Sigmoid colon (tissue), 7 donors: ENCODE results near the gene UBAP1L. TPM values are rescaled to one million over a fixed set of nuclear protein-coding genes. Genes with fewer than 3 reads are reported as not detected.

Source experiments
- DNase-seq: peaks from one replicate; pipeline ENCODE4 v3.0.0-alpha.2; 2019
- H3K27ac ChIP-seq, 4 donors: fragments of 200-600 bp; sonication (generic); one replicate each; pipeline ENCODE4 v1.5.1; 2016 to 2019; ENCODE audit warnings: mild to moderate bottlenecking in 1 of 4
- H3K27me3 ChIP-seq, 3 donors: fragments of 200-600 bp; sonication (generic); one replicate each; pipeline ENCODE4 v1.5.1; 2019; ENCODE audit warnings: mild to moderate bottlenecking in 1 of 3
- H3K36me3 ChIP-seq, 4 donors: fragments of 200-600 bp; sonication (generic); one replicate each; pipeline ENCODE4 v1.5.1; 2016 to 2019
- H3K4me1 ChIP-seq, 4 donors: fragments of 200-600 bp; sonication (generic); one replicate each; pipeline ENCODE4 v1.5.1; 2017 to 2019
- H3K4me3 ChIP-seq, 4 donors: fragments of 200-600 bp; sonication (generic); one replicate each; pipeline ENCODE4 v1.5.1; 2017 to 2019; ENCODE audit warnings: mild to moderate bottlenecking in 2 of 4, moderate library complexity in 1 of 4
- H3K9me3 ChIP-seq, 4 donors: fragments of 200-600 bp in 3 of 4; sonication (generic) in 3 of 4; one replicate each; pipeline versions ENCODE4 v1.5.1 to v1.6.1; 2013 to 2019
- CTCF ChIP-seq, 4 experiments: fragments of 450-650 bp in 3 of 4; fragments of 200-600 bp in 1 of 4; IDR thresholded peaks; one replicate each; pipeline ENCODE4 v1.5.1; 2016 to 2019; ENCODE audit warnings: antibody characterized with exemption in 4 of 4, mild to moderate bottlenecking in 3 of 4, moderate library complexity in 2 of 4
- EP300 ChIP-seq, 4 donors: sonication (generic); formaldehyde crosslinking; IDR thresholded peaks; one replicate each; pipeline ENCODE4 v1.6.1; 2017; ENCODE audit warnings: antibody characterized with exemption in 4 of 4
- POLR2A ChIP-seq, 2 donors: fragments of 450-650 bp; IDR thresholded peaks; one replicate each; pipeline ENCODE4 v1.6.1; 2016; ENCODE audit warnings: antibody characterized with exemption in 2 of 2, mild to moderate bottlenecking in 2 of 2, moderate library complexity in 2 of 2
- POLR2AphosphoS5 ChIP-seq, 4 donors: sonication (generic); formaldehyde crosslinking; IDR thresholded peaks; one replicate each; pipeline ENCODE4 v1.6.1; 2017; ENCODE audit warnings: antibody characterized with exemption in 4 of 4
- WGBS, 2 donors: extraction: QIAGEN DNeasy Blood & Tissue Kit; methylation state at CpG; one replicate each; pipeline ENCODE4 v1.1.7; 2013; 5-methylcytosine and 5-hydroxymethylcytosine counted together
- intact Hi-C: fragments of 100-400 bp; cut with DNase I; formaldehyde crosslinking; loops from one replicate; pipeline ENCODE4 v1.15.1; 2023
- polyA plus RNA-seq, 3 donors: library from polyadenylated mRNA; stranded (reverse); fragments of 200-250 nt; gene quantifications; one replicate each; pipeline ENCODE4 v1.2.3, GENCODE V29; 2013
- small RNA-seq, 3 donors: library from RNA; depleted of rRNA; stranded (forward); fragments of <200 nt; gene quantifications; one replicate each; pipeline ENCODE3, GENCODE V24; 2016
- total RNA-seq, 4 donors: library from RNA; depleted of rRNA; stranded (reverse); fragments of >200 nt; gene quantifications; one replicate each; pipeline ENCODE4 v1.1.0, GENCODE V29; 2016
- donor health status: healthy with polysubstance abuse.
- donor health status: Bipolar disorder and iron deficiency.
- donor health status: healthy.

UBAP1L gene
- total and polyA plus RNA-seq, 7 donors = 0.23 to 5.7 (median 4.0) TPM; not detected in 1

GRCh38 chr15:65042776-65043327 lies 72.1 kb downstream of the UBAP1L start:
- no peaks in the 10 kb centered on the region for H3K9me3 ChIP-seq
- no peaks in the 10 kb centered on the region for H3K27me3 ChIP-seq
- no peak overlapping the region for H3K4me3 ChIP-seq
- 9 to 64% methylated on average over 4 of the region's 4 CpGs for WGBS, 2 donors
- intact Hi-C loops = no loop called here
- peaks cover 0 to 20% (median 8%) of the 10 kb centered on the region in 4 donors for H3K4me1 ChIP-seq
- peak overlapping the region in 1 of 4 donors; percentile 39 for H3K27ac ChIP-seq
- DNase-seq = no peak
- TF ChIP-seq POLR2AphosphoS5 (IDR thresholded peaks at IDR 0.05) = no peak
- no peak for TF ChIP-seq POLR2A (IDR thresholded peaks at IDR 0.05)
- TF ChIP-seq CTCF (IDR thresholded peaks at IDR 0.05) = no peak
- TF ChIP-seq EP300 (IDR thresholded peaks at IDR 0.05) = no peak
- no peaks in the 10 kb centered on the region for H3K36me3 ChIP-seq

Small RNA genes lying within 50 kb of the gene (small RNA-seq; reads per million reads assigned to genes)
- 0 reads per million in 3 donors for gene AC013553.1

Other genes starting within 250 kb of the UBAP1L start
- 1 to 10 TPM; 4.9 to 9.4 (median 8.0) TPM for gene ANKDD1A, start 203.3 kb downstream of the UBAP1L start, total RNA-seq
- 1 to 10 TPM in 1 of 3 donors, under 1 TPM in 1, not detected in 1; 0.60 to 1.1 TPM for gene ANKDD1A, start 203.3 kb downstream of the UBAP1L start, polyA plus RNA-seq
- gene SPG21, start 125.3 kb downstream of the UBAP1L start, total RNA-seq = 100 to 1,000 TPM in 3 of 4 donors, 10 to 100 TPM in 1; 95.7 to 116 (median 103) TPM
- gene SPG21, start 125.3 kb downstream of the UBAP1L start, polyA plus RNA-seq = 10 to 100 TPM; 60.3 to 75.7 (median 63.4) TPM
- gene MTFMT, start 85.6 kb downstream of the UBAP1L start, total RNA-seq = 10 to 100 TPM; 31.3 to 43.6 (median 37.8) TPM
- gene MTFMT, start 85.6 kb downstream of the UBAP1L start, polyA plus RNA-seq = 10 to 100 TPM; 10.7 to 12.9 (median 10.8) TPM
- not detected for gene SLC51B, start 69.8 kb downstream of the UBAP1L start, total RNA-seq
- gene SLC51B, start 69.8 kb downstream of the UBAP1L start, polyA plus RNA-seq = 10 to 100 TPM; 76.3 to 92.5 (median 77.0) TPM
- gene RASL12, start 47.2 kb downstream of the UBAP1L start, total RNA-seq = 100 to 1,000 TPM in 1 of 4 donors, 10 to 100 TPM in 3; 29.1 to 102 (median 67.1) TPM
- 10 to 100 TPM in 1 of 3 donors, 1 to 10 TPM in 2; 1.8 to 10.2 (median 9.3) TPM for gene RASL12, start 47.2 kb downstream of the UBAP1L start, polyA plus RNA-seq
- gene KBTBD13, start 38.5 kb downstream of the UBAP1L start, total RNA-seq = not detected
- gene KBTBD13, start 38.5 kb downstream of the UBAP1L start, polyA plus RNA-seq = under 1 TPM in 1 of 3 donors, not detected in 2; 0.03 TPM
- 10 to 100 TPM; 20.4 to 30.1 (median 25.4) TPM for gene PDCD7, start 18.6 kb upstream of the UBAP1L start, total RNA-seq
- gene PDCD7, start 18.6 kb upstream of the UBAP1L start, polyA plus RNA-seq = 10 to 100 TPM in 1 of 3 donors, 1 to 10 TPM in 2; 7.8 to 11.9 (median 7.9) TPM
- gene CLPX, start 70.1 kb upstream of the UBAP1L start, total RNA-seq = 10 to 100 TPM; 39.9 to 71.4 (median 47.1) TPM
- 10 to 100 TPM; 16.4 to 22.2 (median 21.3) TPM for gene CLPX, start 70.1 kb upstream of the UBAP1L start, polyA plus RNA-seq
- 100 to 1,000 TPM in 2 of 4 donors, 10 to 100 TPM in 2; 26.7 to 205 (median 70.4) TPM for gene CILP, start 96.3 kb upstream of the UBAP1L start, total RNA-seq
- 1 to 10 TPM in 2 of 3 donors, under 1 TPM in 1; 0.92 to 5.4 (median 1.2) TPM for gene CILP, start 96.3 kb upstream of the UBAP1L start, polyA plus RNA-seq
- gene PARP16, start 171.7 kb upstream of the UBAP1L start, total RNA-seq = 10 to 100 TPM in 2 of 4 donors, 1 to 10 TPM in 2; 4.4 to 12.5 (median 10.4) TPM
- 10 to 100 TPM in 1 of 3 donors, 1 to 10 TPM in 2; 5.5 to 10.2 (median 8.4) TPM for gene PARP16, start 171.7 kb upstream of the UBAP1L start, polyA plus RNA-seq
- not detected for gene RNU5A-1, start 180.9 kb upstream of the UBAP1L start, total RNA-seq
- not detected for gene RNU5A-1, start 180.9 kb upstream of the UBAP1L start, polyA plus RNA-seq
- gene RNU5B-1, start 189.5 kb upstream of the UBAP1L start, total RNA-seq = not detected
- gene RNU5B-1, start 189.5 kb upstream of the UBAP1L start, polyA plus RNA-seq = not detected